ENCODE measurements around the gene CENPB. TPM values are rescaled to one million over a fixed set of nuclear protein-coding genes. Genes with fewer than 3 reads are reported as not detected.

CENPB gene
- polyA plus RNA-seq, 1 donor from 2014 or later: 37.9 TPM

- H2AFZ ChIP-seq (ENCODE audit: low read depth, low read length): no peak overlapping the region
- H3K4me3 ChIP-seq (ENCODE audit: low read length): no peak overlapping the region
- H3F3A ChIP-seq (ENCODE audit: insufficient read depth, low read length, poor library complexity, severe bottlenecking): no peaks in the 10 kb centered on the region
- no peak overlapping the region for H3K27ac ChIP-seq (ENCODE audit: low read length)
- H4K20me1 ChIP-seq (ENCODE audit: insufficient read depth): no peaks in the 10 kb centered on the region
- H3K9ac ChIP-seq (ENCODE audit: low read length): no peak overlapping the region
- TF ChIP-seq EP300 (conservative IDR thresholded peaks at IDR 0.05; ENCODE audit: poor library complexity, severe bottlenecking) (no peak), POLR2AphosphoS5 (IDR thresholded peaks at IDR 0.05) (no peak), RAD21 (conservative IDR thresholded peaks at IDR 0.05) (no peak), SMC3 (conservative IDR thresholded peaks at IDR 0.05; ENCODE audit: poor library complexity) (no peak), REST (IDR thresholded peaks at IDR 0.05; ENCODE audit: borderline replicate concordance) (no peak), MXI1 (conservative IDR thresholded peaks at IDR 0.05; ENCODE audit: poor library complexity, severe bottlenecking) (no peak), EZH2 (IDR thresholded peaks at IDR 0.05; ENCODE audit: borderline replicate concordance, insufficient read depth, low read length, poor library complexity, severe bottlenecking) (no peak), TAF1 (IDR thresholded peaks at IDR 0.05; ENCODE audit: low read depth) (no peak), CTCF (IDR thresholded peaks at IDR 0.05; ENCODE audit: poor library complexity, severe bottlenecking) (no peak)
- no peaks in the 10 kb centered on the region for H3K9me3 ChIP-seq (ENCODE audit: low read length)
- H3K36me3 ChIP-seq (ENCODE audit: insufficient read depth, low read length): no peaks in the 10 kb centered on the region
- H3K27me3 ChIP-seq (ENCODE audit: insufficient read depth, low read depth, low read length): no peaks in the 10 kb centered on the region
- no peak overlapping the region for H3K4me2 ChIP-seq (ENCODE audit: low read length)
- H3K79me2 ChIP-seq (replicated peaks; ENCODE audit: insufficient read depth, low read length): no peaks in the 10 kb centered on the region
- no peaks in the 10 kb centered on the region for H3K9me2 ChIP-seq (ENCODE audit: insufficient read depth, low read length)
Observed at GRCh38 chr20:3803854-3804253, 17.3 kb upstream of the CENPB start.

GRCh38 chr20:3803289-3803688 lies 16.7 kb upstream of the CENPB start:
- Histone ChIP-seq H3K27ac (ENCODE audit: low read length) (no peak overlapping the region), H3K9me2 (ENCODE audit: insufficient read depth, low read length) (no peaks in the 10 kb centered on the region), H3K27me3 (ENCODE audit: insufficient read depth, low read depth, low read length) (no peaks in the 10 kb centered on the region), H2AFZ (ENCODE audit: low read depth, low read length) (no peak overlapping the region), H3K36me3 (ENCODE audit: insufficient read depth, low read length) (no peaks in the 10 kb centered on the region), H3F3A (ENCODE audit: insufficient read depth, low read length, poor library complexity, severe bottlenecking) (no peaks in the 10 kb centered on the region), H3K79me2 (replicated peaks; ENCODE audit: insufficient read depth, low read length) (no peaks in the 10 kb centered on the region), H3K9me3 (ENCODE audit: low read length) (no peaks in the 10 kb centered on the region), H3K9ac (ENCODE audit: low read length) (no peak overlapping the region), H3K4me3 (ENCODE audit: low read length) (no peak overlapping the region), H3K4me2 (ENCODE audit: low read length) (no peak overlapping the region), H4K20me1 (ENCODE audit: insufficient read depth) (no peaks in the 10 kb centered on the region)
- TF ChIP-seq SMC3 (conservative IDR thresholded peaks at IDR 0.05; ENCODE audit: poor library complexity) (no peak), CTCF (IDR thresholded peaks at IDR 0.05; ENCODE audit: poor library complexity, severe bottlenecking) (no peak), TAF1 (IDR thresholded peaks at IDR 0.05; ENCODE audit: low read depth) (no peak), POLR2AphosphoS5 (IDR thresholded peaks at IDR 0.05) (no peak), REST (IDR thresholded peaks at IDR 0.05; ENCODE audit: borderline replicate concordance) (no peak), EZH2 (IDR thresholded peaks at IDR 0.05; ENCODE audit: borderline replicate concordance, insufficient read depth, low read length, poor library complexity, severe bottlenecking) (no peak), RAD21 (conservative IDR thresholded peaks at IDR 0.05) (no peak), EP300 (conservative IDR thresholded peaks at IDR 0.05; ENCODE audit: poor library complexity, severe bottlenecking) (no peak), MXI1 (conservative IDR thresholded peaks at IDR 0.05; ENCODE audit: poor library complexity, severe bottlenecking) (no peak)

Measured in neural cell (in vitro differentiated cells).